Calu3 (cell line): ENCODE measurements around the gene CLEC16A. TPM values are rescaled to one million over a fixed set of nuclear protein-coding genes. Genes with fewer than 3 reads are reported as not detected.

Experiments
- BruUV-seq: library from RNA; stranded (reverse); fragments of 400-500 nt; replicated peaks from 2 replicates; lab custom pipeline; 2021; lab: Mats Ljungman, UMichigan
- CTCF ChIA-PET: fragments of 300-600 bp; sonication (Branson Sonifier 250); formaldehyde crosslinking; loops from one replicate; lab custom pipeline; 2022; ENCODE audit warnings: antibody characterized with exemption; lab: Charles Lee
- DNase-seq: peaks from one replicate; pipeline ENCODE4 v3.0.0; 2022
- H3K27ac Mint-ChIP-seq: one replicate; pipeline ENCODE4 v1.8.0; 2022; ENCODE audit warnings: mixed read lengths; ENCODE audit not compliant: unreplicated experiment
- H3K27me3 Mint-ChIP-seq: one replicate; pipeline ENCODE4 v1.8.0; 2022; ENCODE audit warnings: mixed read lengths; ENCODE audit not compliant: unreplicated experiment
- H3K36me3 Mint-ChIP-seq: one replicate; pipeline ENCODE4 v1.8.0; 2022; ENCODE audit warnings: mild to moderate bottlenecking, moderate library complexity, mixed read lengths; ENCODE audit not compliant: insufficient read depth, unreplicated experiment
- H3K4me1 Mint-ChIP-seq: one replicate; pipeline ENCODE4 v1.8.0; 2022; ENCODE audit warnings: mild to moderate bottlenecking, low read depth, mixed read lengths; ENCODE audit not compliant: unreplicated experiment
- H3K4me3 Mint-ChIP-seq: one replicate; pipeline ENCODE4 v1.8.0; 2022; ENCODE audit warnings: mild to moderate bottlenecking, low read depth, moderate library complexity, mixed read lengths; ENCODE audit not compliant: unreplicated experiment
- H3K9me3 Mint-ChIP-seq: one replicate; pipeline ENCODE4 v1.8.0; 2022; ENCODE audit warnings: low read depth, mixed read lengths; ENCODE audit not compliant: unreplicated experiment
- intact Hi-C: fragments of 100-400 bp; cut with micrococcal nuclease; formaldehyde crosslinking; loops from one replicate; pipeline ENCODE4 v1.10.0; 2022; ENCODE audit not compliant: unreplicated experiment
- total RNA-seq: library from RNA; stranded (reverse); gene quantifications from 2 replicates; pipeline ENCODE4 v1.2.3, GENCODE V29; 2022
- TF ChIP-seq, protein P1 (sequence below): fragments of 200-600 bp; IDR thresholded peaks from one replicate; pipeline ENCODE4 v1.8.0; 2022; ENCODE audit warnings: antibody characterized with exemption; ENCODE audit not compliant: unreplicated experiment

CLEC16A gene
- total RNA-seq, 1 experiment from 2014 or later: 33.0 TPM

DNA sequence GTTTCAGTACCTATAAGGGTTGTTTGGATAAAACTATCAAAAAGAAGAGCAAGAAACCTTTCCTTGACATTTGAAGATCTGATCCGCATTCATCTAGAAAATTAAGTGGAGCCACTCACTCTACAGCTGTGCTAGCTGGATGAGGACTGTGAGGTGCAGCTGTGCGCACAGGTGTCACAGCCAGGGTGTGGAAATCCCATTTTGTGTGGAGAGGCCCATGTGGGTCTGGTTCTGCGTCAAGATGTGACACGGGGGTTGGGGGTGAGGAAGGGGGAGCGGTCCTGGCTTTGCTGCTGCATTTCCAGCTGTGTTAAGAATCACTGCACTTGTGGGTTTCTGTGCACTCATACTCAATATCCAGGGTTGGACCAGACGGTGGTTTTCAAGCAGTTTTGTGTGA is 70.7 kb downstream of the CLEC16A start:
- no peak for DNase-seq
- CTCF ChIA-PET: interaction anchor here (1.0 kb wide), 1 partner anchor 10 kb away, joined by 4 read pairs; no protein-coding TSS in a partner anchor
- no TSS peak for BruUV-seq
- intact Hi-C loops: no loop called here
- Mint-ChIP-seq H3K9me3 (no peaks in the 10 kb centered on the region), H3K27ac (no peak overlapping the region), H3K27me3 (no peaks in the 10 kb centered on the region), H3K4me1 (peaks cover 27% of the 10 kb centered on the region), H3K36me3 (peaks cover 12% of the 10 kb centered on the region), H3K4me3 (no peak overlapping the region)
- TF ChIP-seq, protein P1, sequence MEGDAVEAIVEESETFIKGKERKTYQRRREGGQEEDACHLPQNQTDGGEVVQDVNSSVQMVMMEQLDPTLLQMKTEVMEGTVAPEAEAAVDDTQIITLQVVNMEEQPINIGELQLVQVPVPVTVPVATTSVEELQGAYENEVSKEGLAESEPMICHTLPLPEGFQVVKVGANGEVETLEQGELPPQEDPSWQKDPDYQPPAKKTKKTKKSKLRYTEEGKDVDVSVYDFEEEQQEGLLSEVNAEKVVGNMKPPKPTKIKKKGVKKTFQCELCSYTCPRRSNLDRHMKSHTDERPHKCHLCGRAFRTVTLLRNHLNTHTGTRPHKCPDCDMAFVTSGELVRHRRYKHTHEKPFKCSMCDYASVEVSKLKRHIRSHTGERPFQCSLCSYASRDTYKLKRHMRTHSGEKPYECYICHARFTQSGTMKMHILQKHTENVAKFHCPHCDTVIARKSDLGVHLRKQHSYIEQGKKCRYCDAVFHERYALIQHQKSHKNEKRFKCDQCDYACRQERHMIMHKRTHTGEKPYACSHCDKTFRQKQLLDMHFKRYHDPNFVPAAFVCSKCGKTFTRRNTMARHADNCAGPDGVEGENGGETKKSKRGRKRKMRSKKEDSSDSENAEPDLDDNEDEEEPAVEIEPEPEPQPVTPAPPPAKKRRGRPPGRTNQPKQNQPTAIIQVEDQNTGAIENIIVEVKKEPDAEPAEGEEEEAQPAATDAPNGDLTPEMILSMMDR: no peak

DNA sequence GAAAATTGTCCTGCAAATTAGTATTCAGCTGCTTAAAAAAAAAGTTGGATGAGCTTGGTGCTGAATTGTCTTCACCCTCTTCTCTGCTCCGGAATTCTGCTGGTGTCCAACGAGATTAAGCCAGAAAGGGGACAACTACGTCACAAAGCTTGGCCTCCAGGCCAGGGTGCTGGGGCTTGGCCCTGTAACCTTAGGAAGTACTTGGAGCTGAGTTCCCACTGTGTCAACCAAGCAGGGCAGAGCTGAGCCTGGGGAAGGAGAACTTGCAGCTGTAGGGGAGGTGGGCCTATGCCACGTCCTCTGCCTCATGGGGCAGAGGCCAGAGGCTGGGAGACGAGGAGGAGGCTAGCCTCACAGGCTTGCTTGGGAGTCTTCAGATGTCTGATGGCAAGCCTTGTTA is 71.2 kb downstream of the CLEC16A start:
- H3K9me3 Mint-ChIP-seq: no peaks in the 10 kb centered on the region
- no peaks in the 10 kb centered on the region for H3K27me3 Mint-ChIP-seq
- TF ChIP-seq, protein P1: no peak
- no peak for DNase-seq
- H3K4me1 Mint-ChIP-seq: peaks cover 27% of the 10 kb centered on the region
- H3K27ac Mint-ChIP-seq: no peak overlapping the region
- CTCF ChIA-PET: interaction anchor here (1.0 kb wide), 1 partner anchor 10 kb away, joined by 4 read pairs; no protein-coding TSS in a partner anchor
- no peak overlapping the region for H3K4me3 Mint-ChIP-seq
- intact Hi-C loops: loop anchor here (2.0 kb wide), 1 partner anchor 23 kb away; no protein-coding TSS in a partner anchor
- peaks cover 12% of the 10 kb centered on the region for H3K36me3 Mint-ChIP-seq
- BruUV-seq: no TSS peak

DNA sequence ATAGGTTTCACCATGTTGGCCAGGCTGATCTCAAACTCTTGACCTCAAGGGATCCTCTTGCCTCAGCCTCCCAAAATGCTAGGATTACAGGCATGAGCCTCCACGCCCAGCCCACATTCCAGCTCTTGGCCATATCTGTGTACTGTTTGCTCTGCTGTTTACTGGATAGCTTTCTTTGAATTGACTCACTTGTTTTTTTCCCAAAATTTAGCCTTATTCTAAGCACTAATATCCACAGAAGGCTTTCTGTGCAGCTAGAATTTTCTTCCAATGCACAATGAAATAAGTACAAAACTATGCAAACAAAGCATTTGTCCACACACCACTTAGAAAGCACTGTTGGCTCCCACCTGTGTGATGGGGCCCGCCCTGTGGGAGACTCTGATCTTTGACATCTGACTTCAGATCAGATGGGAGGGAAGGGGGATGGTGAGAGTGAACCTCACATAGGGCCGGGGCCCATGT is 72.2 kb downstream of the CLEC16A start:
- BruUV-seq: no TSS peak
- Mint-ChIP-seq H3K9me3 (no peaks in the 10 kb centered on the region), H3K4me3 (no peak overlapping the region), H3K27ac (peak overlapping the region; percentile 42), H3K27me3 (no peaks in the 10 kb centered on the region), H3K36me3 (peaks cover 12% of the 10 kb centered on the region), H3K4me1 (peaks cover 27% of the 10 kb centered on the region)
- no peak for DNase-seq
- CTCF ChIA-PET: interaction anchor here (0.7 to 1.4 kb wide), 4 partner anchors 23 to 239 kb away, joined by 3 to 6 read pairs (median 4); partner anchors contain the start of gene SOCS1
- intact Hi-C loops: loop anchor here (2.0 kb wide), 1 partner anchor 24 kb away; no protein-coding TSS in a partner anchor
- TF ChIP-seq, protein P1: no peak

DNA sequence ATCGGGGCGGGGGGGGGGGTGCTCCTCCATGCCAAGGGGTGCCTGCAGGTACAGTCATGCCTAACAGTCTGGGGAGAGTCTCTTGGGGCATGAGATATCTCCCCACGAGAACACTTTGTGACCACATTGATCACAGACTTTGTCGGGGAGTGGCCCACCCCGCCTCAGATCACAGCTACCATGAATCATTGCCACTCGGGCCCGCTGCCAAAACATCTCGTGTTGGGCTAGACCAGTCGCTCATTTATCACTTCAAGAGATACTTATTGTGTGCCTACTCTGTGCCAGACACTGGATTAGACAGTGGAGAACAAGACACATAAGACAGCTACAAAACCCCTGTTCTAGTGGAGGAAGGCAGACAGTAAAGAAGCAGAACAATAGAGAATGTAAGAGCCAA is 72.6 kb downstream of the CLEC16A start:
- intact Hi-C loops: loop anchor here (2.0 kb wide), 1 partner anchor 24 kb away; no protein-coding TSS in a partner anchor
- Mint-ChIP-seq H3K27ac (peak overlapping the region; percentile 42), H3K4me3 (no peak overlapping the region), H3K27me3 (no peaks in the 10 kb centered on the region), H3K4me1 (peaks cover 27% of the 10 kb centered on the region), H3K9me3 (no peaks in the 10 kb centered on the region), H3K36me3 (peaks cover 12% of the 10 kb centered on the region)
- TF ChIP-seq, protein P1: no peak
- DNase-seq: peak; percentile 84
- CTCF ChIA-PET: interaction anchor here (0.7 to 1.4 kb wide), 4 partner anchors 23 to 239 kb away, joined by 3 to 6 read pairs (median 4); partner anchors contain the start of gene SOCS1
- no TSS peak for BruUV-seq
